Karpas-422 (cell line): ENCODE data around the gene LRRN2. TPM values are rescaled to one million over a fixed set of nuclear protein-coding genes. Genes with fewer than 3 reads are reported as not detected.
A peak's percentile ranks its signal among the peaks of the same experiment; 100 is the strongest.

ENCODE experiments used
- DNase-seq: peaks from one replicate; pipeline ENCODE4 v3.0.0-alpha.2; 2015
- H2AFZ ChIP-seq: fragments of 200-600 bp; sonication (generic); 2 replicates; pipeline ENCODE4 v1.6.1; 2014; ENCODE audit warnings: antibody characterized with exemption, low read length, mixed read lengths
- H3K27ac ChIP-seq: fragments of 200-600 bp; sonication (generic); 2 replicates; pipeline ENCODE4 v1.5.1; 2014; ENCODE audit warnings: mild to moderate bottlenecking, low read length, moderate library complexity
- H3K27me3 ChIP-seq: fragments of 200-600 bp; sonication (generic); 2 replicates; pipeline ENCODE4 v1.6.1; 2014; ENCODE audit warnings: low read length, mixed read lengths
- H3K36me3 ChIP-seq: fragments of 200-600 bp; sonication (generic); 2 replicates; pipeline ENCODE4 v1.6.1; 2014; ENCODE audit warnings: low read length, mixed read lengths; ENCODE audit not compliant: insufficient read depth
- H3K4me1 ChIP-seq: fragments of 200-600 bp; sonication (generic); 2 replicates; pipeline ENCODE4 v1.6.1; 2014; ENCODE audit warnings: mild to moderate bottlenecking, low read length, mixed read lengths
- H3K4me2 ChIP-seq: fragments of 200-600 bp; sonication (generic); 2 replicates; pipeline ENCODE4 v1.6.1; 2014; ENCODE audit warnings: low read length, low read depth, mild to moderate bottlenecking; ENCODE audit not compliant: poor library complexity, severe bottlenecking
- H3K4me3 ChIP-seq: fragments of 200-600 bp; sonication (generic); 2 replicates; pipeline ENCODE4 v1.5.1; 2014; ENCODE audit warnings: mild to moderate bottlenecking, antibody characterized with exemption, low read length, mixed read lengths
- H3K79me2 ChIP-seq: fragments of 200-600 bp; sonication (generic); 2 replicates; pipeline ENCODE4 v1.6.1; 2014; ENCODE audit warnings: mild to moderate bottlenecking, low read length, mixed read lengths
- H3K9ac ChIP-seq: fragments of 200-600 bp; sonication (generic); 2 replicates; pipeline ENCODE4 v1.6.0; 2014; ENCODE audit warnings: low read length
- H3K9me2 ChIP-seq: fragments of 200-600 bp; sonication (generic), shearing (Covaris generic); replicated peaks from 2 replicates; pipeline ENCODE4 v1.6.0; 2014; ENCODE audit warnings: mild to moderate bottlenecking, low read length, moderate library complexity; ENCODE audit not compliant: insufficient read depth
- H3K9me3 ChIP-seq: fragments of 300-700, 200-600 bp; sonication (generic); 2 replicates; pipeline ENCODE4 v1.6.1; 2014; ENCODE audit warnings: low read length, mixed read lengths
- H4K20me1 ChIP-seq: fragments of 200-600 bp; sonication (generic); 2 replicates; pipeline ENCODE4 v1.6.1; 2014; ENCODE audit warnings: mild to moderate bottlenecking, antibody characterized with exemption, low read length, low read depth; ENCODE audit not compliant: insufficient read depth
- total RNA-seq: library from RNA; depleted of rRNA; stranded (reverse); fragments of >200 nt; shearing (Covaris generic); gene quantifications from 2 replicates; pipeline ENCODE4 v1.2.3, GENCODE V29; 2014; ENCODE audit warnings: low replicate concordance

LRRN2 gene
- total RNA-seq, 1 experiment from 2014 or later, result not detected

DNA sequence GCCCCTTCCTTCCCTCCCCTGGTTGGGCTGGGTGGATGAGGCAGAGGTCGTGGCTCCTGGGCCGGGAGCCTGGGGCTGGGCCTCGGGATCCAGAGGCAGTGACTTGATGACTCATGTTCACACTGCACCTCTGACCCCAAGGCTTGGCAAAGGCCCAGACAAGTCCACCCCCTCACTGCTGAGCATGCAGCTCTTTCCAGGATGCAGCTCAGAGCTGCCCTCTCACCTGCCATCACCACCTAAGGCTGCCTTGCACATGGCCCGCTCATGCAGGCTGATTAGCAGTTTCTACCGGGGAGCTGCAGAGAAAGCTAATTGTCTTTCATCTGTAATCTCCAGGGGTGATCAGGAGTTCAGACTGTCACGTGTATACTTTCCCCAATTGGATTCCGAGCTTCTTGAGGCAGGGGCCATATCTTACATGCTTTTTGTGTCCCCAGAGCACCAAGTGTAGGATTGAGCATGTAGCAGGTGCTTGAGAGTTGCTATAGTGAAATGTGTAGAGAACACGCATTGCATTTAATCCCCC is 62.1 kb downstream of the LRRN2 start:
- H3K4me2 ChIP-seq, result no peak overlapping the region
- no peaks in the 10 kb centered on the region for H4K20me1 ChIP-seq
- no peaks in the 10 kb centered on the region for H3K9me2 ChIP-seq
- H3K9me3 ChIP-seq, result no peaks in the 10 kb centered on the region
- no peaks in the 10 kb centered on the region for H3K4me1 ChIP-seq
- no peak overlapping the region for H3K4me3 ChIP-seq
- no peaks in the 10 kb centered on the region for H3K27me3 ChIP-seq
- H3K27ac ChIP-seq, result no peak overlapping the region
- H3K36me3 ChIP-seq, result no peaks in the 10 kb centered on the region
- H3K79me2 ChIP-seq, result no peaks in the 10 kb centered on the region
- DNase-seq, result no peak
- H3K9ac ChIP-seq, result no peak overlapping the region
- H2AFZ ChIP-seq, result no peak overlapping the region

DNA sequence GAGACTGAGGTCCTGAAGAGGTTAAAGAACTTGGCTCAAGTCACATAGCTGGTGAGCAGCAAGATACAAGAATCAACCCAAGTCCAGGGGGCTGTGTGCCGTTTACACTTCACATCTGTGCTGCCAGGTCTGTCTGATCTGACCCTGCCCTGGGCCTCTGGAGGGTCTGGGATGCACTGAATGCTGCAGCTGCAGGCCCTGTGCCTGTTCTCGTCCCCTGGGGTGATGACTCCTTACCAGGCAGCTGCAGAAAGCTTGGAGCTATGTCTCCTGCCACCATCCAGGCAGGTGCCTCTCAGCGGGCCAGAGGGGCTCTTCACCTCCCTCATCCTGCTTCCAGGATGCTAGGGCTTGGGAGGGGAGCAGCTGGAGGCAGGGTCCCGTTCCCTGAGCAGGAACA is 63.5 kb downstream of the LRRN2 start:
- H3K9ac ChIP-seq, result no peak overlapping the region
- no peaks in the 10 kb centered on the region for H3K9me3 ChIP-seq
- H3K4me3 ChIP-seq, result no peak overlapping the region
- H3K79me2 ChIP-seq, result no peaks in the 10 kb centered on the region
- no peak for DNase-seq
- no peak overlapping the region for H3K27ac ChIP-seq
- H4K20me1 ChIP-seq, result no peaks in the 10 kb centered on the region
- no peak overlapping the region for H2AFZ ChIP-seq
- no peaks in the 10 kb centered on the region for H3K27me3 ChIP-seq
- H3K36me3 ChIP-seq, result no peaks in the 10 kb centered on the region
- no peaks in the 10 kb centered on the region for H3K9me2 ChIP-seq
- H3K4me1 ChIP-seq, result no peaks in the 10 kb centered on the region
- no peak overlapping the region for H3K4me2 ChIP-seq

DNA sequence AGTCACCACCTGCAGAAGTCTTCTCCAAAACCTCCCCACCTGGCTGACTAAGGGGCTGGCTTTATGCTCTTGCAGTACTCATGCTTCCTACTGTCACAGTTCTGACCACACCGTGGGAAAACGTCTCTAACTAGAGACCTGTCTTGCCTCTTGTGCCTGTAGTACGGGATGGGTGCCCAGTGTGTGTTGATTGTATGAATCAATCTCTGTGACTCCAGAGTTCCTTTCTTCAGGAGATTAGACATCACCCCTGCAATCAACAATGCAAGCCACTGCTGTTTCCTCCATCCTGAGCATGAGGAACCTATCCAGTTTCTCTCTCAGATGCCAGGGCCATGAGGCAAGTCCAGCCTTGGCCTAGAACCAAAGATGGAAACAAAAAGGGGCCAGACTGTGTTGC is 64.1 kb downstream of the LRRN2 start:
- Histone ChIP-seq H3K4me2 (no peak overlapping the region), H3K9ac (no peak overlapping the region), H3K36me3 (no peaks in the 10 kb centered on the region), H3K4me1 (no peaks in the 10 kb centered on the region), H3K27ac (no peak overlapping the region), H3K9me2 (no peaks in the 10 kb centered on the region), H3K4me3 (no peak overlapping the region), H3K9me3 (no peaks in the 10 kb centered on the region), H3K27me3 (no peaks in the 10 kb centered on the region), H2AFZ (no peak overlapping the region), H4K20me1 (no peaks in the 10 kb centered on the region), H3K79me2 (no peaks in the 10 kb centered on the region)
- DNase-seq, result no peak

DNA sequence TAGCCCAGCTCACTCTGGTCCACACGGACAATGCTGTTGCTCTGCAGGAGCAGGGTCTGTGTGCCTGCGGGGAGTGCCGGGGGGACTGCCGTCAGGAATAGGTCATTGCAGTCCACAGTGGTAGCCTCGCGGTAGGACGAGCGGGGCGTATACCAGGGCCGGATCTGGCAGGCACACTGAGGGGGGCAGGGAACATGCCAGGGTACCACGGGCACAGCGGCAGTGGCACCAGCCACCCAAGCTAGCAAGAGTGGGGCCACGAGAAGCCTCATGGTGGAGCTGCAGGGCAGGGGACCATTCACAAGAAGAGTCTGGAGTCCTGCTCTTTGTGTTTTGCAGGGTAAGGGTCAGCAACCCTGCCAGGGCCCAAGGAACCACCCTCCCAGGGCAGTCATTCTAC is 65.8 kb downstream of the LRRN2 start:
- Histone ChIP-seq H3K27me3 (no peaks in the 10 kb centered on the region), H3K4me1 (no peaks in the 10 kb centered on the region), H3K27ac (no peak overlapping the region), H3K9me2 (no peaks in the 10 kb centered on the region), H3K4me2 (no peak overlapping the region), H2AFZ (no peak overlapping the region), H3K4me3 (no peak overlapping the region), H4K20me1 (no peaks in the 10 kb centered on the region), H3K9me3 (no peaks in the 10 kb centered on the region), H3K36me3 (no peaks in the 10 kb centered on the region), H3K9ac (no peak overlapping the region), H3K79me2 (no peaks in the 10 kb centered on the region)
- peak; percentile 51 for DNase-seq

DNA sequence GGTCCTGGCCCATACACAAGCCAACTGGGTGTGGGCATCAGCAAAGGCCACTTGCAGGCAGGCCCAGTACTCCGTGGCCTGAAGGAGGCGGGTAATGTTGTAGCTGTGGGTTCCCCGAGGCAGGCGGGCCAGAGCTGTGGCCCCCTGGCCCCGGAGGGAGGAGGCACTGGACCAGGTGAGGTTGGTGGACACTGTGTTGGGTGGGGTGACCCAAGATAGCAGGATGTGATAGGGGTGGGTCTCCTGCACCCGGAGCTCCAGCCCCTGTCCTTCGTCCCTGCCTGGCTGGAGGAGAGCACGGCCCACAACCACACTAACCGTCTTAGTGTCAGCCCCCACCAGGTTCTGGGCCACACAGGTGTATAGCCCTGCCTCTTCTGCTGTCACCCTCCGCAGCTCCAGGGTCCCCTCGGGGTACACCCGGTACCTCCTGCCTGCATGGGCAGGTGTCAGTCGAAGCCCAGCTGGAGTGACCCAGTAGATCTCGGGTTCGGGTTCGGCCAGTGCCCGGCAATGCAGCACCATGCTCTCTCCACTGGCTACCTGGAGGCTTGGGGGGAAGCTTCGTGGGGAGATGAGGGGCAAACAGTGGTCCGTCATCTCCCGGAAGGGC is 67.3 kb downstream of the LRRN2 start:
- Histone ChIP-seq H3K79me2 (no peaks in the 10 kb centered on the region), H3K4me3 (no peak overlapping the region), H4K20me1 (no peaks in the 10 kb centered on the region), H2AFZ (no peak overlapping the region), H3K4me1 (no peaks in the 10 kb centered on the region), H3K9ac (no peak overlapping the region), H3K27ac (no peak overlapping the region), H3K9me2 (no peaks in the 10 kb centered on the region), H3K4me2 (no peak overlapping the region), H3K27me3 (no peaks in the 10 kb centered on the region), H3K36me3 (no peaks in the 10 kb centered on the region), H3K9me3 (no peaks in the 10 kb centered on the region)
- no peak for DNase-seq

DNA sequence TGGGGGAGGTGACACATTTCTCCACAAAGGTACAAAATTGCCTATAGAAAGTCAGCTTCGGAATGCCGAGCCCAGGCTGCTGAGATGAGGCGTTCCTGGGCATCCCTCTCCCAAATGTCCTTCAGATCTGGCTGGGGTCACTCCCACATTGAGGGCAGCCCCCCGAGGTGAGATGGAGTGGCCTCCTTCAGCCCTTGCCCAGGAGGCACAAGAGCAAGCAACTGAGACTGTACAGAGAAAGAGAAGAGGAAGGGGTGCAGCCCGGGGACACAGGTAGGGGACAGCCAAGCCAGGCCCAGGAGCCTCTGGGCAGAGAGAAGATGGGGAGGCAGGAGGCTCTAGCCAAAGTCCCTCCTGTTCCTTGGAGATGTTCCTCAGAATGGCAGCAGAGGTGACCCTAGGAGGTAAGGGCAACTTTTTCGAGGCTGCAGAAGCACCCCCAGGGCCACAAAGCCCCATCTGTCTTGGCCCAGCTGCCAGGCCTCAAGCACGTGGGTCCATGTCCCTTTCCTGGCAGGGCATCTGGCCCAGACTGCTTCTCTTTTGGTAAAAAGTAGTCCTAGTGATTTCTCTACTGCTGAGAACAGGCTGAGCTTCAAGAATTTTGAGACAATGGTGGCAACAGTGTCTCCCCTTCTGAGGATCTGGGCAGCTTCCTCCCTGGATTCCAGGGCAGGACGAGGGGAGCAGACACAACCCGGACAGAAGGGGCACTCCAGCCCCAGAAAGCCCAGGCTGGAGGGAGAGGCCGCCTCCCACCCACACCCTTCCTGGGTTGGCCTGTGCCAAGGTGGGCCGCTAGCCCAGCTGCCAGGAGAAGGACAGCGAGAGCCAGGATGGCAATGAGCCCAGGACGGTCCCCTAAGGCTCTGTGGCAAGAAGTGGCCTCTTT is 68.0 kb downstream of the LRRN2 start:
- H3K79me2 ChIP-seq, result no peaks in the 10 kb centered on the region
- no peak overlapping the region for H3K4me3 ChIP-seq
- no peaks in the 10 kb centered on the region for H3K27me3 ChIP-seq
- H3K4me2 ChIP-seq, result no peak overlapping the region
- no peak overlapping the region for H2AFZ ChIP-seq
- no peak overlapping the region for H3K27ac ChIP-seq
- H4K20me1 ChIP-seq, result no peaks in the 10 kb centered on the region
- H3K9me3 ChIP-seq, result no peaks in the 10 kb centered on the region
- no peaks in the 10 kb centered on the region for H3K4me1 ChIP-seq
- no peaks in the 10 kb centered on the region for H3K36me3 ChIP-seq
- no peak for DNase-seq
- no peak overlapping the region for H3K9ac ChIP-seq
- H3K9me2 ChIP-seq, result no peaks in the 10 kb centered on the region

DNA sequence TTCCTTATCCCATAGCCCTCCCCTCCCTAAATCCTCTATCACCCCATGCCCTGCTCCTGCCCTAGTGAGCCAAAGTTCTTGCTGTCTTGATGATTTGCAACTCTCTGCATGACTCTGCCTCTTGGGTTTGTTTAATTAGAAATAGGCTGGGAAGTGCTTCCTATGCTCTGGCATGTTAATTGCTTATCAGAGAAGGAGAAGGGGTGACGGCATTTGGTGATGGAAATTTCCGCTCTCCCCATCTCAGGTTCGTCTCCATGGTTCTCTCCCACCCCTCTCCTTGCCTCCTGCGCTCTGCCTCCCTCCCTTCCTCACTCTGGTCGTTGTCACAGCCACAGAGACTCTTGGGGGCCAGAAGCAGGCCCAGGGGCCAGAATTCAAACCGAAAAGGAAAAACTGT is 68.9 kb downstream of the LRRN2 start:
- Histone ChIP-seq H3K79me2 (no peaks in the 10 kb centered on the region), H3K4me2 (no peak overlapping the region), H3K9me2 (no peaks in the 10 kb centered on the region), H3K9me3 (no peaks in the 10 kb centered on the region), H3K36me3 (no peaks in the 10 kb centered on the region), H4K20me1 (no peaks in the 10 kb centered on the region), H3K9ac (no peak overlapping the region), H2AFZ (no peak overlapping the region), H3K4me1 (no peaks in the 10 kb centered on the region), H3K4me3 (no peak overlapping the region), H3K27ac (no peak overlapping the region), H3K27me3 (no peaks in the 10 kb centered on the region)
- no peak for DNase-seq

DNA sequence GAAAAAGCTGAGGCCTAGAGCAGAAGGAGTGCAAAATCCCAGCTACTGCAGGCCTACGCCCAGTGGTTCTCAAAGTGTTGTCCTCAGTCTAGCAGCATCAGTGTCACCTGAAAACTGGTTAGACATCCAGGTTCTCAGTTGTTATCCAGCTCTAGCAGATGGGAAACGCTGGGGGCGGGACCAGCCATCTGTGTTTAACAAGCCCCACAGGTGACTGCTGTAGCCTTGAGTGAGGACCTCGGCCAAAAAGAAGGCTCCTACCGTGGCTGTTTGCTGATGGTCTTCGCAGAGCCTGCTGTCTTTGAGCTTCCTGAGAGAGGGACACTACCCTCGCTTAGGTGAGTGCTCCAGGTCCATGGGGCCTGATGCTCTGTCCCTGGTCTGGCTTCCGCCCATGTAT is 69.7 kb downstream of the LRRN2 start:
- Histone ChIP-seq H2AFZ (no peak overlapping the region), H3K9me3 (no peaks in the 10 kb centered on the region), H3K4me1 (no peaks in the 10 kb centered on the region), H3K36me3 (no peaks in the 10 kb centered on the region), H3K4me3 (no peak overlapping the region), H3K9ac (no peak overlapping the region), H4K20me1 (no peaks in the 10 kb centered on the region), H3K79me2 (no peaks in the 10 kb centered on the region), H3K9me2 (no peaks in the 10 kb centered on the region), H3K27me3 (no peaks in the 10 kb centered on the region), H3K4me2 (no peak overlapping the region), H3K27ac (no peak overlapping the region)
- no peak for DNase-seq
